ENCODE data around the gene CTCF. TPM values are rescaled to one million over a fixed set of nuclear protein-coding genes. Genes with fewer than 3 reads are reported as not detected.

The CTCF gene
- total RNA-seq, 2 donors from 2014 or later = 61.3 to 74.6 TPM

GRCh38 chr16:67647111-67647651, 84.9 kb downstream of the CTCF start:
- Histone ChIP-seq H3K4me1 (ENCODE audit: control insufficient read depth, insufficient read depth, low read length) (no peaks in the 10 kb centered on the region), H3K36me3 (ENCODE audit: control insufficient read depth, insufficient read depth, low read length) (no peaks in the 10 kb centered on the region), H3K27ac (ENCODE audit: low read depth, low read length) (no peak overlapping the region), H3K27me3 (ENCODE audit: control insufficient read depth, insufficient read depth, low read length, poor library complexity, severe bottlenecking) (no peaks in the 10 kb centered on the region), H3K4me3 (ENCODE audit: low read length) (no peak overlapping the region), H3K9ac (ENCODE audit: extremely low read depth, low read length, poor library complexity, severe bottlenecking) (no peak overlapping the region), H3K9me3 (ENCODE audit: control insufficient read depth, low read length) (no peaks in the 10 kb centered on the region)
- 90 to 95% methylated on average over 14 to 15 of the region's 15 CpGs for WGBS, 2 experiments (ENCODE audit: insufficient coverage in 1 of 2, insufficient read length in 1 of 2)
- no peak for TF ChIP-seq CTCF (conservative IDR thresholded peaks at IDR 0.05)
- DNase-seq = peak; percentile 62
- no peaks in the 10 kb centered on the region for H3K36me3 Mint-ChIP-seq (ENCODE audit: low read depth)
- no peak overlapping the region for H3K27ac Mint-ChIP-seq
- H3K4me1 Mint-ChIP-seq = no peaks in the 10 kb centered on the region
- H3K9me3 Mint-ChIP-seq = no peaks in the 10 kb centered on the region
- no peak overlapping the region for H3K4me3 Mint-ChIP-seq
- peaks cover 78% of the 10 kb centered on the region for H3K27me3 Mint-ChIP-seq (ENCODE audit: insufficient read depth)

- no peak for TF ChIP-seq CTCF (conservative IDR thresholded peaks at IDR 0.05)
- DNase-seq = no peak
- Histone ChIP-seq H3K9ac (ENCODE audit: extremely low read depth, low read length, poor library complexity, severe bottlenecking) (no peak overlapping the region), H3K4me1 (ENCODE audit: control insufficient read depth, insufficient read depth, low read length) (no peaks in the 10 kb centered on the region), H3K27ac (ENCODE audit: low read depth, low read length) (no peak overlapping the region), H3K27me3 (ENCODE audit: control insufficient read depth, insufficient read depth, low read length, poor library complexity, severe bottlenecking) (no peaks in the 10 kb centered on the region), H3K9me3 (ENCODE audit: control insufficient read depth, low read length) (no peaks in the 10 kb centered on the region), H3K36me3 (ENCODE audit: control insufficient read depth, insufficient read depth, low read length) (no peaks in the 10 kb centered on the region), H3K4me3 (ENCODE audit: low read length) (no peak overlapping the region)
- no peak overlapping the region for H3K27ac Mint-ChIP-seq
- no peak overlapping the region for H3K4me3 Mint-ChIP-seq
- no peaks in the 10 kb centered on the region for H3K4me1 Mint-ChIP-seq
- WGBS, 2 experiments (ENCODE audit: insufficient coverage in 1 of 2, insufficient read length in 1 of 2) = 91 to 92% methylated on average over 3 to 13 of the region's 13 CpGs
- no peaks in the 10 kb centered on the region for H3K36me3 Mint-ChIP-seq (ENCODE audit: low read depth)
- H3K27me3 Mint-ChIP-seq (ENCODE audit: insufficient read depth) = peaks cover 79% of the 10 kb centered on the region
- no peaks in the 10 kb centered on the region for H3K9me3 Mint-ChIP-seq
Measured at GRCh38 chr16:67647681-67648080, 85.4 kb downstream of the CTCF start.

GRCh38 chr16:67648088-67648763, 85.9 kb downstream of the CTCF start:
- H3K9me3 Mint-ChIP-seq = no peaks in the 10 kb centered on the region
- H3K27me3 Mint-ChIP-seq (ENCODE audit: insufficient read depth) = peaks cover 79% of the 10 kb centered on the region
- no peak for TF ChIP-seq CTCF (conservative IDR thresholded peaks at IDR 0.05)
- no peak overlapping the region for H3K4me3 ChIP-seq (ENCODE audit: low read length)
- no peaks in the 10 kb centered on the region for H3K36me3 ChIP-seq (ENCODE audit: control insufficient read depth, insufficient read depth, low read length)
- WGBS, 2 experiments (ENCODE audit: insufficient coverage in 1 of 2, insufficient read length in 1 of 2) = 82 to 97% methylated on average over 17 to 65 of the region's 65 CpGs
- no peak overlapping the region for H3K27ac ChIP-seq (ENCODE audit: low read depth, low read length)
- no peak overlapping the region for H3K4me3 Mint-ChIP-seq
- H3K27me3 ChIP-seq (ENCODE audit: control insufficient read depth, insufficient read depth, low read length, poor library complexity, severe bottlenecking) = peaks cover under 1% of the 10 kb centered on the region
- no peaks in the 10 kb centered on the region for H3K4me1 Mint-ChIP-seq
- peak; percentile 75 for DNase-seq
- H3K36me3 Mint-ChIP-seq (ENCODE audit: low read depth) = no peaks in the 10 kb centered on the region
- no peaks in the 10 kb centered on the region for H3K4me1 ChIP-seq (ENCODE audit: control insufficient read depth, insufficient read depth, low read length)
- no peak overlapping the region for H3K9ac ChIP-seq (ENCODE audit: extremely low read depth, low read length, poor library complexity, severe bottlenecking)
- no peaks in the 10 kb centered on the region for H3K9me3 ChIP-seq (ENCODE audit: control insufficient read depth, low read length)
- H3K27ac Mint-ChIP-seq = no peak overlapping the region

All from endodermal cell (in vitro differentiated cells).